ENCODE results near the gene TASP1.
A peak's percentile ranks its signal among the peaks of the same experiment; 100 is the strongest.
"Not testable (repeated sequence)": the region's sequence is repeated elsewhere in the genome, so short reads cannot be mapped to it uniquely, and the experiment has no call there.

The TASP1 gene

GRCh38 chr20:13638496-13639149, at the start of gene TASP1:
TASP1 (minus strand) TSS chr20:13638932; CDS start chr20:13630078, 8,854 bp downstream.
- DNase-seq: peak; percentile 96

GRCh38 chr20:13687815-13688214, 49.1 kb upstream of the TASP1 start:
- no peak for DNase-seq

GRCh38 chr20:13685623-13686022, 46.9 kb upstream of the TASP1 start:
- DNase-seq: no peak

DNA sequence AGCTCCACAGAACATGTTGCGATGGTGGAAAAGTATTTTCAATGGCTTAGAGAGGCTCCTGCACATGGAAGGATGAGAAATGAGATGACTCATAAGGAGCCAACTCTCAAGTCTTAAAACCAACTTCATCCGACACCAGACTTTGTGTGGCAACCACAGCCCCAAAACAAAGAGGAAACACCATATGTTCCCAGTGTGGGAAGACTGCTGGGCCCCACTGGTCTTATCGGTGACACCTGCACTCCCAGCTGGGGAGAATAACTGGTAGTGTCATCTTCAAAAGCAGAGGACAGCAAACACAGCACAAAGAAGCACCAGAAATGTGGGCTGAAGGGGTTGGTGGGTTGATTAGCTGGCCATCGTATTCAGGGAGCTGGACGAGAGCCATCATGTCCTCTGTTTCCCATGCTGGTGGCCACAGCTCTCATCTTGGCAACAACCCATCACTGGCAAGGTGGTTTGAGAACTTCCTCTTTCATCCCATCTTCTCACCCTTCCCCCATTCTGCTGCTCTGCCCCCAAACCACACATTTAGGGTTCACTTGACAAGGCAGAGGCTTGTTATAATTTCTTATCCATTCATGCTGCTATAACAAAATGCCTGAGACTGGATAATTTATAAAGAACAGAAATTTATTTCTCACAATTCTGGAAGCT, 46.0 kb upstream of the TASP1 start:
- no peak for DNase-seq

DNA sequence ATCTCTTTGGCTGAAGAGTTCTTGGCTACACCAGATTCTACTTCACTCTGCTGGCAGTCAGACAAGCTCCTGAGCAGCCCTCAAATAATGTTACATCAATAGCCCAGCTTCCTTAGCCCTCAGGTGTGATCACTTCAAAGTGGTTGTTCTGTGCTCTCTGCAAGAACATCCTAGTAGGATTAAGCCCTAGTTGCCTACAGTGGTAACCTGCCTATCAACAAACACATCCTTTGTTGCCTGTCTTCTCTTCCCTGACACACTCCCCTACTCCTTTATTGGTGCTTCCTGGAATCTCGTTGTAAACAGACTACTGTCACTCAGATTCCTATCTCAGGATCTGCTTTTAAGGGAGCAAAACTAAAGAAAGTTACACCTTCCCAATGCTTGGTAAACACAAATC, 45.1 kb upstream of the TASP1 start:
- DNase-seq: no peak

- no peak for DNase-seq
Observed at GRCh38 chr20:13681248-13682125, 42.8 kb upstream of the TASP1 start.

DNA sequence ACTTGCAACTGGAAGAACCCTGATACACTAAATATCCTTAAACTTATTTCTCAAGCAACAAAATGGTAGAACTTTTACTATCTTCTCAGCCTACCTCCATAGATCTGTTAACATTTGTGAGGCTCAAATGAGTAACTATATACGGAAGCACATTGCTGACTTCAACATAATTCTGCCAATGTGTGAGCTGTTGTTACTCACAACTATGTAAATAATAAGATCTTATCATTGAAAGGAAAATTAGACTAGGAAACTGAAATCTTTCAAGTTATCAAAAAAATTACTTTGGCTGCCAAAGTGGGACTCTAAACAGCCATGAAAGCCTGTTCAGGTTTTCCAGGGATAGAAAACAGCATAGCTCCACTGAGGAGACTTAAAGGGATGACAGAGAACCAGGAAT, 40.2 kb upstream of the TASP1 start:
- DNase-seq: no peak

- DNase-seq: no peak
Observed at GRCh38 chr20:13677241-13677640, 38.5 kb upstream of the TASP1 start.

- DNase-seq: no peak
Observed at GRCh38 chr20:13676682-13677081, 38.0 kb upstream of the TASP1 start.

GRCh38 chr20:13672690-13673089, 34.0 kb upstream of the TASP1 start:
- DNase-seq: no peak

GRCh38 chr20:13671916-13672378, 33.2 kb upstream of the TASP1 start:
- DNase-seq: peak; percentile 20

DNA sequence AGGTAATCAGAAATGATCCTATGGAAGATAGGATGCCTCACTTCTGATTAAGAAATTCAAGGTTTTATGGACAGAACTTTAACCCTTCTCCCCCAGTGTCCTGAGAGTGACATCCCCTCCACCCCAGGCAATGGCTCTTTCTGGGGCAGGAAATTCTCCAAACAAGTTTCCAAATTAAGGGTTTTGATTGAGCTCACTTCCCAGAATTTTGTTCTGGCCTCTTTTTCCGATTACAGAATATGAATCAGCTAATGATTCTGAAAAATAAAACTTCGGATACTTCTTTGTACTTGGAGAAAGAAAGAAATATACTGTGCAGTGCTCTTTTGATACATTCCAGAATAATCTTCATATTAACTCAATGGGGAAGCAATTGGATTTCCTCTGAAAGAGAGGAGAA, 32.8 kb upstream of the TASP1 start:
- no peak for DNase-seq

DNA sequence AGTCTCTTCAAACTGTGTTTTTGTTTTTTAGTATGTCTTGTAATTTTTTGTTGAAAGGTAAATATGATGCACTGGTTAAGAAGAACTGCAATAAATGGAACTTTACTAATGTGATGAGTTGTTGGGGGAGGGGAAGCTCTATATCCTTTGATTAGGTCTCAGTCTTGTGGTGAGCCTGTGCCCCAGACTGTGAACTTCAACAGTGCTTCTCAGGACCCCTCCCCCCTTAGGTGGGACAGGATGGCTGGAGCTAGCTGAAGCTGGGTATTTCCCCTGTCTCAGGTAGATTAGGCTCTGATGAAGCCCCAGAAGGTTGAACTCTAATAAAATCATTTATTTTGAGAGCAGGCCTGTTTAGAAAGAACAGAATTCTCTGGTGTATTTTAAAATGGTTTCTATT, 31.4 kb upstream of the TASP1 start:
- no peak for DNase-seq

DNA sequence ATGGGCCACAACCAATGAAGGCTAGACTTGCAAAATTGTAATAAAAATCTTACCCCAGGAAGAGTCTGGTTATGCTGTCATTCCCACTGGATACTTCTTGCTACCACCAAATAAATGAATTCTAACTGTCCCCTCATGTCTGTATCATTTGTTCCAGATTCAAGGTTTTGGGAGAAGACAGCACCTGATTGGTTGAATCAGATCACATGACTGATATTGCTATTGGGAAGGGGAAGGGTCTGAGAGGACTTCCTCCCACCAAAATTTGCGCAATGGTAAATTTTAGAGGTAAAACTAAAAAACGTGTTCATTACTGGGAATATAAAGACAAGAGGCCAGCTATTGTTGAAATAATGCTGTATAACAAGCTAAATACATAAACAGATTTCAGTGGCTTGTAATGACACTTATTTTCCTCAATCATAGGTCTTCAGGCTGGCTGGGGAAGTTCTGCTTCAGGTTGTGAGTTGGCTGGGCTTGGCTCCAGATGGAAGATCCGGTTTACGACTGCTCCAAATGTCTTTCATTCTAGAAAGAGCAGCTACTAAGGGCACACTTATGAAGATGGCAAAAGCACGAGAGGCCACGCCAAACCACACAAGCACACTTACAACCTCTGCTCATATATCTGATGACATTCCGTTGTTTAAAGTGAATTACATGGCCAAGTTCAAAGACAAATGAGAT, 27.1 kb upstream of the TASP1 start:
- no peak for DNase-seq

- no peak for DNase-seq
Observed at GRCh38 chr20:13661070-13661685, 22.4 kb upstream of the TASP1 start.

GRCh38 chr20:13659288-13659687, 20.6 kb upstream of the TASP1 start:
- DNase-seq: no peak

GRCh38 chr20:13658060-13658459, 19.3 kb upstream of the TASP1 start:
- DNase-seq: not testable (repeated sequence)

DNA sequence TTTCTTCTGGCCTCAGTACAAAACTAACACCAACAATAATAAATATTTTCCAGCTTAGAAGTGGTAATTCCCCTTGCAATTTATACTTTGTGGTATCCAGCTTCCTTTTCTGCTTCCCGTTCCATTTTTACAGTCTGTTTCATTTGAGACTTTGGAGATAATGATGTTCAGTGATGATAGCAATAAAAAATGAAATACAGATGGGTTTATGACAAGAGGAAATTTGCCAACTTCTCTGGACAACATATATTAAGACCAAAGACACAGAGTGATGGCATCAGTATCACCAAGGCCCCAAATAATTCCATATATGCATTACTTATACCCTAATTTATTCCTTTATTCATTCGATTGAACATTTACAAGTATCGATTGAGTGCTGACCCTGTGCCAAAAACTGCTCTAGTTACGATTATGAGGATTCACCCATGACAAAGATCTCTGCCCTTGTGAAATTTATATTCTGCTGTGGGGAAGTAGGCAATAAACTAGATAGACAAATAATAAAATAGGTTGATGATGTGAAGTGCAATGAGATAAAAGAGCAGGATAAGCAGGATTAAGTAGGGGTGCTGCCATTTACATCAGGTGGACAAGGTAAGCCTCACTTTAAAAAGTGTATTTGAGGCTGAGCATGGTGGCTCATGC, 18.1 kb upstream of the TASP1 start:
- DNase-seq: no peak

DNA sequence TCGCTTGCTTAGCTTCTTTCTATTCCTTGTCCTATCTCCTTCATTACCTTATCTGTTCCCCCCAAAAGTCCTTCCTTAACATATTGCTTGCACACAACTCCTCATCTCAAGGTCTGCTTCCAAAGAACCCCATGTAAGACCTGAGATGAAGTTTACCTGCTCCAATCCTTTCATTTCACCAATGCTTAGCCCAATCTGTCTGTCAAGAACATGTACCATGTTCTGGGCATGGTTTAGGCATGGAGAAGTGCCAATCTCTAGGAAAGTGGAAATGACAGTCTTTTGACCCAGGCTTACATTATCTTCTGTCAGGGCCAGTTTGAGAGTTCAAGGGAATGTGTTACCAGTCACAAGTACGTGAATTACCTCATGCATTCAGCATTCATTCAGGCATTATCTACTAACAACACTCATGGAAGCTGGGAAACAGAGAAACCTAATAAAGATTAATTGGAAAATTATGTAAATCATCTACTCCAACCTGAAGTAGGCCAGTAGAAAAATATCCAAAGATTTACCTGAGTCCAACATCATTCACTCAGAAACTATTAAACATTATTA, 15.8 kb upstream of the TASP1 start:
- DNase-seq: no peak

DNA sequence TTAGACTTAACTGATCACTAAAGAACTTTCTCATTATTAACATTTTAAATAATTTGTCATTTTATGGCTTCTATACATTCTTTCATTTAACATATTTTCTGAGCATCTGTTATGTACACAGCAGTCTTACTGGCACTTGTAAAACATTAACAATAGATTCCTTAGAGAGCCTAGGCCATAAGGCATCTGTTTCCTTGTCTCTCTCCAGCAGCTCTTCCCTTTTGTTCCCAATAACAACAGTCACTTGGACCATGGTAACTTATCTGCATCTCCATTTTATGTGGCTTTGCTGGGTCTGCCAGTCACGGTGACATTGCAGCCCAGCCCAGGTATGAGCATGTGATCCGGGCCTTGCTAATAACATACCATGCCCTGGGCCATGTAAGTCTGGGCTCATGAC, 11.7 kb upstream of the TASP1 start:
- DNase-seq: no peak

GRCh38 chr20:13648291-13649228, 9.8 kb upstream of the TASP1 start:
- DNase-seq: no peak

All from kidney glomerular epithelial cell (primary cell).